NCI-H748 (cell line): Measurements from ENCODE around the gene CEP19.
A peak's percentile ranks its signal among the peaks of the same experiment; 100 is the strongest.

Experiments
- DNase-seq: peaks from one replicate; lab custom pipeline; 2025; ENCODE audit not compliant: unreplicated experiment; lab: John Stamatoyannopoulos, UW

CEP19 gene

DNA sequence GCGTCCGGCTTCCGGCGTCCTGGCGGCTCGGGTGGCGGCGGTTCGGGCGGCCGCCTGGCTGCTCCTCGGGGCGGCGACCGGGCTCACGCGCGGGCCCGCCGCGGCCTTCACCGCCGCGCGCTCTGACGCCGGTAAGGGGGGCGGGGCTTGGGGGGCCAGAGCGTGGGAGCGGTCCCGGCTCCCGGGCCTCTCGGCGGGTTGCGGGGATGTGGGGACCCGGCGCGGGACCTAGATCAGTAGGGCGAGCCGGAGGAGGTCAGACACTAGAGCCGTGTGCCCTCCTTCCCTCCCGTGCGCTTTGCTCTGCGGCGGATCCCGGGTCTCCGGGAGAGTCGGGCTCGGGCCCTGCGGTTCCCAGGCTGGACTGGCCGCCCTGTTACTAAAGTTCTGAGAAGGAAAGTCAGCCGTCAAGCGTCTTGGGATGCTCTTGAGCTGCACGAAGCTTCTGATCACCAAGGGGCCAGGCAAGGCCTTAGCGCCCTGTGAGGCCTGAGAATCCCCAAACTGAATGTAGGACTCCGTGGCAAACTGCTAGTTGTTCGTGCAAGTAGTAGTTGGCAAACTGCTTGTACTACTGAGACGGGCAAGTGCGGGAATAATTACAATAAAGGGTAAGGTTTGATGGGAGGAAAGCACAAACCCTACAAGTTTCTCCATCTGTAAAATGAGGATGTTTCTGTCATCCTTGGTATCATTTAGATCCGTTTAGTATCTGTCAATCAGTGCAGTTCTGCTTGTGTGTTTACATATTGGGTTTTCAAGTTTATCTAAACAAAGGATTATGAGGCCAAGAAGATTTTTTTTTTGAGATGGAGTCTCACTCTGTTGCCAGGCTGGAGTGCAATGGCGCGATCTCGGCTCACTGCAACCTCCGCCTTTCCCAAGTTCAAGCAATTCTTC is 714 bp upstream of the CEP19 start:
- peak; percentile 75 for DNase-seq

DNA sequence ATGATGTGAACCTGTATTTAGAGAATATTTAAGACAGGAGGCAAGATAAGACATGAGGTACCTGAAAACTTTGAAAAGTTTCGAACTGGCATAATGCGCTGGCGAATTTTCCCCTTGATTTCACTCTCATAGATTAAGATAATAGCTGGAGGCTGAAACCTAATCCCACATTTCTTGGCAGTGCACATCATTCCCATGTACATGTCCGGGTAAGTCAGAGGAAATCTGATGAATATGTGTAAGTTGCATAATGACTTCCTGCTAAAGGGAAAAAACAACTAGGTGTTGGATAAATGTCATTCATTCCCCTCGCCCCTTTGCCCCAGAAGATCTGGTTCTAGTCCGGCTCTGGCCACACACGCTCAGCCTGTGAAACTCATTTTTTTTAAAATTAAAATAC is 3.6 kb downstream of the CEP19 start:
- DNase-seq = no peak

- DNase-seq = no peak
Measured at GRCh38 chr3:196707566-196707965, 4.5 kb downstream of the CEP19 start.

DNA sequence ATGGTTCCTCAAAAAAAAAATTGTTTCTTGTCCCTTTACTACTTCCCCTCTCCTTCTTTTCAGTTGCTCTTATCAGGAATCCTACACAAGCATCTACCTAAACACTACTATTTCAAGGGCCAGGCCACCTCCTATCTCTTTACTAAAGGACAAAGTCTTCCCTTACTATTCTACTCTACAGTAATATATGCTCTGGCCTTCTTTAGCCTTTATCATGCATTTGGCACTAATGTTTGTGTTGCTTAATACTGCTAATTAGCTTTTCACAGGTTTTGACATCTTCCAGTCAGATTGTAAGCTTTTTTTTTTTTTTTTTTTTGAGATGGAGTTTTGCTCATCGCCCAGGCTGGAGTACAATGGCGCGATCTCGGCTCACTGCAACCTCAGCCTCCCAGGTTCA is 5.3 kb downstream of the CEP19 start:
- DNase-seq = no peak

GRCh38 chr3:196706327-196706726 is 5.7 kb downstream of the CEP19 start:
- DNase-seq = no peak

DNA sequence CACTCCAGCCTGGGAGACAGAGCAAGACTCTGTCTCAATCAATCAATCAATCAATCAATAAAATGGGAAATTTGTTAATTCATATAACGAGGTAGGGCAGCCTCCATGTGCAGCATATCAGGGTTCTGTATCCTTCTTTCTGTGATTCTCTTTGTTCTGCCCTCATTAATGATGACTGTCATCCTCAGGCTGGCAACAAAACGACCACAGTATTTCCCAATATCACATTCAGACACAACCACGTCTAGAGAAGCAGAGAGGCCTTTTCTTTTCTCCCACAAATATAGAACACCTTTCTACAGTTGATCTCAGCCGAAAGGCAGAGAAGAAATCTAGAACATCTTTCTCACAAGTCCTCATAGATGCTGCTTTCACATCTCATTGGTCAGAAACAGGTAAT is 11.2 kb downstream of the CEP19 start:
- no peak for DNase-seq

GRCh38 chr3:196699749-196700148 is 12.3 kb downstream of the CEP19 start:
- DNase-seq = no peak

DNA sequence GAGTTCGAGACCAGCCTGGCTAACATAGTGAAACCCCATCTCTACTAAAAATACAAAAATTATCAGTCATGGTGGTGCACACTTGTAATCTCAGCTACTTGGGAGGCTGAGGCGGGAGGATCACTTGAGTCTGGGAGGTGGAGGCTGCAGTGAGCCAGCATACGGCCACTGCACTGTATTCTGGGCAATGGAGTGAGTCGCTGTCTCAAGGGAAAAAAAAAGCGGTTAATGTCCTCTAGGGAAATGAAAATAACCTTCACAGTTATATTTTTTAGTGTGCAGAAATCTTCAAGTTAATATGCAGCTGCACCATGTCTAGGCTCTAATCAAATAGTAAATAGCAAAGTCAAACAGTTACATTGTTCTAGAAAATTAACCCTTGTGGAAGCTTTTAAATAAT is 14.8 kb downstream of the CEP19 start:
- no peak for DNase-seq

GRCh38 chr3:196695849-196696226 is 16.2 kb downstream of the CEP19 start:
- DNase-seq = no peak

DNA sequence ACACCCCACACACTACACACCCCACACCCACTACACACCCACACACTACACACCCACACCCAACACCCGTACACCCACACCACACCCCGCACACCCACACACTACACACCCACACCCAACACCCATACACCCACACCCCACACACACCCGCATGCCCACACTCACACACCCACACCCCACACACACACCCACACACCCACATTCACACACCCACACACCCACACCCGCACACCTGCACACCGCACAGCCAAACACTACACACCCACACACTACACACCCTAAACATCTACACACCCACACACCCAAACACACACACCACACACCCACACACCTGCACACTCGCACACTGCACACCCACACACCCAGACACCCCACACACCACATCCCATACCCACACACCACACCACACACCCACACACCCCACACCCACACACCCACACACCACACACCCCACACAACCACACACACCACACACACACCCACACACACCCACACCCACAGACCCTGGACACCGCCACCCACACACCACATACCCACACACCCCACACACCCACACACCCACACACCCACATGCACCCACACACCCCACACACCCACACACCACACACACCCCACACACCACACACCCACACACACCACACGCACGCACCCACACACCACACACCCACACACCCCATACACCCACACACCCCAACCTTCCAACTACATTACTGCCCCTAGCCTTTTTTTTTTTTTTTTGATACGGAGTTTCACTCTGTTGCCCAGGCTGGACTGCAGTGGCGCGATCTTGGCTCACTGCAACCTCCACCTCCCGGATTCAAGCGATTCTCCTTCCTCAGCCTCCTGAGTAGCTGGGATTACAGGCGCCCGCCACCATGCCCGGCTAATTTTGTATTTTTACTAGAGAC is 16.9 kb downstream of the CEP19 start:
- DNase-seq = no peak

DNA sequence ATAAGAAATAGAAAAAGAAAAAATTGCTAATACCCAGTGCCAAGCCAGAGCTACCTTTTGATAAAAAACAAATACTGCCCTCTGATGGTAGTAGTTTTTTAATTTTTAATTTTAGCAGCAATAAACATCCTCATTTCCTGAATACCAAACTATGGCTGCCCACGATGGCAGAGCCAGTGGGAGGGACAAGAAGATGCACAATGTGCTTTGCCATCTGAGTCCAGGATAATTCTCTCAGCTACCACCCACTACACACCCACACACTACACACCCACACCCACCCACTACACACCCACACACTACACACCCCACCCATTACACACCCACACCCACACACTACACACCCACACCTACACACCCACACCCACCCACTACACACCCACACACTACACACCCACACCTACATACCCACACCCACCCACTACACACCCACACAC is 17.8 kb downstream of the CEP19 start:
- no peak for DNase-seq

DNA sequence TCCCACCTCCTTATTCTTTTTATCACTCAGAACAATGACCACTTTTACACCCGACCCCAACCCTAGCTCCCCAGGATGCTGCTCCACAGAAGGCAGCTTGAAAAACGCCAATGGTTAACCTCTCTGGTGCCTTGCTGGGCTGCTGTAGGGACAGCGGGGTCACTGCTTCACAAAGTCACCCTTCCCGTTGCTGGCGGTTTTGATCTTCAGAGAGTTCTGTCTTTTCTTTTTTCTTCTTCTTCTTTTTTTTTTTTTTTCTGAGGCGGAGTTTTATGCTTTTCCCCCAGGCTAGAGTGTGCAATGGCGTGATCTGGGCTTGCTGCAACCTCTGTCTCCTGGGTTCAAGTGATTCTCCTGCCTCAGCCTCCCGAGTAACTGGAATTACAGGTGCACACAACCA is 20.7 kb downstream of the CEP19 start:
- DNase-seq = no peak

- DNase-seq = no peak
Measured at GRCh38 chr3:196689941-196690660, 21.9 kb downstream of the CEP19 start.

DNA sequence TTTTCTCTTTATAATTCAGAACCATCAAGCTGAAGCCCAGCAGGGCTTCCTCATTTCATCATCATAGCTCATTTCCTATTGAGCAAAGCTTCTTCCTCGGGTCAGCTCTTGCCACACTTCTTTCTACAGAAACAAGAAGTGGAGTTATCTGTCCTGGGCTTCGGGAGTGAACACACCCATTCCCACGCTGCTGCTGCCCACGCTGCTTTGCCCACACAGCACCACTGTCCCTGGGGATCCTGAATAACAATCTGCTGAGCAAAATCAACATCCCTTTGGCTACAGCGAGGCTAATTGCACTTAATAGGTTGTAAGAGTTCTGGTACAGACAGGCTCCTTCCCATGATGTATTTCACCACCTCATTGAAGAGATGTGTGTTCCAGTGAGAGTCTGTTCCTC is 23.7 kb downstream of the CEP19 start:
- DNase-seq = peak; percentile 23

- no peak for DNase-seq
Measured at GRCh38 chr3:196686436-196686835, 25.6 kb downstream of the CEP19 start.

DNA sequence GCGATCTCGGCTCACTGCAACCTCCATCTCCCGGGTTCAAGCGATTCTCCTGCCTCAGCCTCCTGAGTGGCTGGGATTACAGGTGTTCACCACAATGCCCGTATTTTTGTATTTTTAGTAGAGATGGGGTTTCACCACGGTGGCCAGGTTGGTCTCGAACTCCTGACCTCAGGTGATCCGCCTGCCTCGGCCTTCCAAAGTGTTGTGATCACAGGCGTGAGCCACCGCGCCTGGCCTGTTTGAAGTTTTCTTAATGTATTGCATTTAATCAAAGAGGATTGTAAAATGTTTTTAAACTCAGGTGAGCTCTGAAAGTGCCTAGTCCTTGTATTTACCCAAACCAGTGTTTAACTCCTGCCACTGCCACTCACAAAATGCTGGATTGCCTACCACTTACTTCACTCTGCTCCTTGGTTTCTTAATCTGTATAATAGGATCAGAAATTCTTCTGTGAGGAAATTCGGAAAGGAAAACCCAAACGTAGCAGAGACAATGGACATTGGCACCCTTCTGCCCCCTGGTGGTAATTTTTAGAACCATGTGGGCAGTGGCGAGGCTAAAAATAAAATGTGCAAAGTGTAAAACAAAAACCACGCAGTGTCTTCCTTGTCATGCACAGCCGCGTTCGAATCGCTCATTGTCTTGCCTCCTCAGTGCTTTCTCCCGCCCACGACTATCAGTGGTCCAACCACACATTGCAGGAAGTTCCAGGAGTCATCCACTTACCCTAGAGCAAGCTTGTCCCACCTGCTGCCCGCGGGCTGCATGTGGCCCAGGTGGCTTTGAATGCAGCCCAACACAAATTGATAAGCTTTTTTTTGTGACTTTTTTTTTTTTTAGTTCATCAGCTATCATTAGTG is 27.3 kb downstream of the CEP19 start:
- DNase-seq = peak; percentile 57

DNA sequence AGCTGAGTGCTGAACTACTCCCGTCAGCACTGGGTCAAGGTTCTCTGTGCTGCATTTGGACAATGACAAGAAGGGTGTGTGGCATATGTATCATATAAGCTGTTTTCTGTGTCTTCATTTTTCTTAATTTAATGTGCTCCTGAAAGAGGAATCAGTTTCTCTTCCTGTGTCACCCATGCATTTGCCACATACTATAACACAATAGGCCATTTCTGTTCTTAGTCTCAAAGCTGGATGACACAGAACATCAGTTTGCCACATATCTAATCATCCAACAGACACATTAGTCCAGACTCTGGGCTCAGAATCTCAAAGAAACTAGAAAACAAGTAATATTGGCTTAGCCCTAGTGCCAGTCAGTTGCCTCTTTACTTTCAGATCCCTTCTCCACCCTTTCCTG is 34.1 kb downstream of the CEP19 start:
- no peak for DNase-seq

DNA sequence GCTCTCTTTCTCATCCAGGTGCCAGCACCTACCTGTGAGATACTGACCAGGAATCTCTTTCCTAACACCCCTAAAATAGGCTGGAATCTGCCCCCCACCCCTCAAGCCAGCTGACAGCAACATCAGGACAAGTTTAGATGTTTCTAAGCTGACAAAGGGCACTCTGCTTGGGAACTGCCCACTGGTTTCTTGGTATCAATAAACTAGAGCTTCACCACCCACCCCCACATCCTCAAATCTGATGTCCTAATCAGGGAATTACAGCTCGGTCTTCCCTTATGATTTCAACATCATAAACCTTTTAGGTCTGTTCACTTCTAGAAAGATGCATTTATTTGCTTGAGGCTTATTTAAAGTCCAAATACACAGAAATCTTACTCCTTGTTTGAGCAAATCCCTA is 34.7 kb downstream of the CEP19 start:
- no peak for DNase-seq

- DNase-seq = no peak
Measured at GRCh38 chr3:196673632-196674031, 38.4 kb downstream of the CEP19 start.

DNA sequence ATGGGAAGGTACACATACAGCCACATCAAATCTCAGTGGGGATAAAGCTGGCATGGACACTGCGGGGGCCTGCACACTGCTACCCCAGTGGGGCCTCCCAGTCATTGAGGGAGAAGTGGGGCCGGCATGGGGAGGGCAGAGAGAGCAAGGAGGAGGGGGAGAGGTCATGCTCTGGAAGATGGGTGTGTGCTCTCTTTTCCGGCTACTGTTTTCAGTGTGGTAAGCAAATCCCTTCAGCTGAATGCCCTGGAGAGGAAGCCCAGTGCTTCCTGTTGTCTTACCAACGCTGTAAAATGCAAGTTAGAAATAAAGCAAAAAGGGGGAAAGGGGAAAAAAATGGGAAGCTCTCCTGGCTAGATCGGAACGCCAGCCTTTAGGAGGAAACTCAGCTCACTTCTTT is 41.7 kb downstream of the CEP19 start:
- DNase-seq = no peak
